HCT116 (cell line): ENCODE measurements around the gene HNF4A. TPM values are rescaled to one million over a fixed set of nuclear protein-coding genes. Genes with fewer than 3 reads are reported as not detected.

Experiments
- ATAC-seq: fragments of 200-7000 bp; cut with Tn5 transposase; 2 replicates; pipeline ENCODE4 v1.9.1; 2020; ENCODE audit warnings: mild to moderate bottlenecking, moderate library complexity
- BruUV-seq: library from RNA; stranded (reverse); fragments of 400-500 nt; replicated peaks from 2 replicates; lab custom pipeline; 2021; lab: Mats Ljungman, UMichigan
- CTCF ChIA-PET: fragments of 300-600 bp; sonication (Branson Sonifier 250); formaldehyde crosslinking; loops from one replicate; lab custom pipeline; 2021; ENCODE audit warnings: antibody characterized with exemption; lab: Charles Lee
- POLR2A ChIA-PET: fragments of 300-600, 350-600 bp; sonication (Branson Sonifier 250); formaldehyde crosslinking; loops from one replicate; lab custom pipeline; 2021; ENCODE audit warnings: antibody characterized with exemption; lab: Charles Lee
- RAD21 ChIA-PET, 2 experiments: fragments of 300-600 bp; sonication (Branson Sonifier 250); formaldehyde crosslinking; loops; one replicate each; lab custom pipeline; 2023; ENCODE audit warnings: low total read pairs in 2 of 2; ENCODE audit not compliant: uncharacterized antibody in 2 of 2, unreplicated experiment in 2 of 2, low non-redundant PET in 1 of 2; lab: Charles Lee
- DNase-seq: peaks from one replicate; pipeline ENCODE4 v3.0.0-alpha.2; 2010; ENCODE audit warnings: low read depth, low spot score
- H2AFZ ChIP-seq: fragments of 200-600 bp; shearing (Covaris generic), sonication (generic); 2 replicates; pipeline ENCODE4 v1.6.1; 2017; ENCODE audit warnings: low read depth, mixed run types, mixed read lengths, antibody characterized with exemption, low read length; ENCODE audit not compliant: poor library complexity, severe bottlenecking
- H3K27ac ChIP-seq: 2 replicates; pipeline ENCODE4 v1.5.1; 2012; ENCODE audit warnings: low read depth, low read length
- H3K27me3 ChIP-seq: fragments of 200-600 bp; sonication (generic); 2 replicates; pipeline ENCODE4 v1.6.1; 2016; ENCODE audit warnings: mixed run types, low read length, mixed read lengths; ENCODE audit not compliant: insufficient read depth
- H3K36me3 ChIP-seq, 2 experiments: fragments of 200-500 bp in 1 of 2; fragments of 200-600 bp in 1 of 2; sonication (Bioruptor generic) in 1 of 2; sonication (generic) in 1 of 2; 2 replicates each; pipeline versions ENCODE4 v1.5.1 to v1.6.1; 2014 to 2016; ENCODE audit warnings: low read length in 2 of 2, inconsistent platforms in 1 of 2, mixed read lengths in 1 of 2, mixed run types in 1 of 2; ENCODE audit not compliant: insufficient read depth in 2 of 2, control insufficient read depth in 1 of 2
- H3K4me1 ChIP-seq, 2 experiments: fragments of 200-600 bp in 1 of 2; sonication (generic) in 1 of 2; 2 replicates each; pipeline versions ENCODE4 v1.5.1 to v1.6.1; 2012 to 2017; ENCODE audit warnings: low read length in 2 of 2, inconsistent platforms in 1 of 2, mild to moderate bottlenecking in 1 of 2, mixed read lengths in 1 of 2, mixed run types in 1 of 2, moderate library complexity in 1 of 2; ENCODE audit not compliant: insufficient read depth in 2 of 2, control insufficient read depth in 1 of 2
- H3K4me2 ChIP-seq: fragments of 200-600 bp; sonication (generic); 2 replicates; pipeline ENCODE4 v1.6.1; 2017; ENCODE audit warnings: mixed run types, low read length, mixed read lengths
- H3K4me3 ChIP-seq, 2 experiments: fragments of 200-600 bp in 1 of 2; sonication (generic) in 1 of 2; replicated peaks in 1 of 2; 2 replicates each; pipeline ENCODE4 v1.5.1; 2011 to 2016; ENCODE audit warnings: low read length in 2 of 2, control low read depth in 1 of 2, low read depth in 1 of 2, mild to moderate bottlenecking in 1 of 2, mixed read lengths in 1 of 2, mixed run types in 1 of 2
- H3K79me2 ChIP-seq: fragments of 200-600 bp; sonication (generic); 2 replicates; pipeline ENCODE4 v1.6.1; 2017; ENCODE audit warnings: mild to moderate bottlenecking, mixed run types, low read length, moderate library complexity, mixed read lengths; ENCODE audit not compliant: insufficient read depth
- H3K9ac ChIP-seq: fragments of 200-600 bp; sonication (generic); 2 replicates; pipeline ENCODE4 v1.6.1; 2016; ENCODE audit warnings: low read length, mixed read lengths
- H3K9me2 ChIP-seq: fragments of 200-600 bp; sonication (generic), shearing (Covaris generic); 2 replicates; pipeline ENCODE4 v1.6.1; 2017; ENCODE audit warnings: mixed run types, mild to moderate bottlenecking, moderate library complexity; ENCODE audit not compliant: insufficient read depth
- H3K9me3 ChIP-seq, 2 experiments: fragments of 200-500 bp in 1 of 2; fragments of 200-600 bp in 1 of 2; sonication (Bioruptor generic) in 1 of 2; sonication (generic) in 1 of 2; 2 replicates each; pipeline ENCODE4 v1.6.1; 2014 to 2017; ENCODE audit warnings: low read length in 2 of 2, mixed read lengths in 2 of 2, inconsistent platforms in 1 of 2, low read depth in 1 of 2, mild to moderate bottlenecking in 1 of 2, mixed run types in 1 of 2, moderate library complexity in 1 of 2; ENCODE audit not compliant: control insufficient read depth in 1 of 2, insufficient read depth in 1 of 2
- H4K20me1 ChIP-seq: fragments of 200-600 bp; sonication (generic), shearing (Covaris generic); 2 replicates; pipeline ENCODE4 v1.6.1; 2017; ENCODE audit warnings: mixed run types, mild to moderate bottlenecking, moderate library complexity; ENCODE audit not compliant: insufficient read depth
- CBX3 ChIP-seq: IDR thresholded peaks from 2 replicates; pipeline ENCODE4 v1.6.1; 2012; ENCODE audit warnings: low read depth
- CEBPB ChIP-seq: IDR thresholded peaks from 2 replicates; pipeline ENCODE4 v1.6.1; 2012; ENCODE audit warnings: low read depth
- ELF1 ChIP-seq: IDR thresholded peaks from 2 replicates; pipeline ENCODE4 v1.6.1; 2012; ENCODE audit warnings: low read depth, borderline replicate concordance
- EZH2 ChIP-seq: fragments of 200-600 bp; sonication (generic); IDR thresholded peaks from 2 replicates; pipeline ENCODE4 v1.6.1; 2017; ENCODE audit warnings: antibody characterized with exemption, mixed run types
- EZH2phosphoT487 ChIP-seq: fragments of 200-600 bp; IDR thresholded peaks from 2 replicates; pipeline ENCODE4 v1.6.1; 2018; ENCODE audit warnings: antibody characterized with exemption, borderline replicate concordance
- POLR2A ChIP-seq: IDR thresholded peaks from 2 replicates; pipeline ENCODE4 v1.7.0; 2011; ENCODE audit warnings: borderline replicate concordance; ENCODE audit not compliant: insufficient read depth, insufficient read length; ENCODE audit errors: extremely low read depth
- POLR2AphosphoS5 ChIP-seq: IDR thresholded peaks from 2 replicates; pipeline ENCODE4 v1.6.1; 2011; ENCODE audit warnings: mild to moderate bottlenecking, low read depth, low read length, moderate library complexity
- RAD21 ChIP-seq: IDR thresholded peaks from 2 replicates; pipeline ENCODE4 v1.6.1; 2012; ENCODE audit warnings: low read depth, mild to moderate bottlenecking
- SIN3A ChIP-seq: IDR thresholded peaks from 2 replicates; pipeline ENCODE4 v1.6.1; 2012; ENCODE audit warnings: low read depth
- SP1 ChIP-seq: IDR thresholded peaks from 2 replicates; pipeline ENCODE4 v1.6.1; 2012; ENCODE audit warnings: low read depth
- SRF ChIP-seq: IDR thresholded peaks from 2 replicates; pipeline ENCODE4 v1.6.1; 2012; ENCODE audit warnings: low read depth
- TCF7L2 ChIP-seq: IDR thresholded peaks from 2 replicates; pipeline ENCODE4 v1.7.0; 2011; ENCODE audit warnings: borderline replicate concordance, inconsistent platforms; ENCODE audit not compliant: insufficient read depth, insufficient read length; ENCODE audit errors: extremely low read depth
- YY1 ChIP-seq: IDR thresholded peaks from 2 replicates; pipeline ENCODE4 v1.6.1; 2011; ENCODE audit warnings: low read length, low read depth, moderate library complexity, mild to moderate bottlenecking; ENCODE audit not compliant: insufficient replicate concordance; ENCODE audit errors: extremely low read depth
- ZFX ChIP-seq: fragments of 450-650 bp; IDR thresholded peaks from 2 replicates; pipeline ENCODE4 v1.6.1; 2017
- ZNF274 ChIP-seq: fragments of 200-500 bp; sonication (Bioruptor generic); IDR thresholded peaks from 2 replicates; pipeline ENCODE4 v1.6.1; 2014; ENCODE audit warnings: mild to moderate bottlenecking, low read depth, low read length, inconsistent platforms
- intact Hi-C: fragments of 100-400 bp; cut with micrococcal nuclease; formaldehyde crosslinking; loops from 2 replicates; pipeline ENCODE4 v1.10.0; 2022
- total RNA-seq: library from RNA; stranded (reverse); gene quantifications from one replicate; pipeline ENCODE4 v1.2.1, GENCODE V29; 2021; ENCODE audit not compliant: unreplicated experiment
- TF ChIP-seq, protein P1 (sequence below): IDR thresholded peaks from 2 replicates; pipeline ENCODE4 v1.6.1; 2012
- TF ChIP-seq, protein P2 (sequence below), 3 experiments: fragments of 200-600 bp in 1 of 3; sonication (generic) in 1 of 3; IDR thresholded peaks in 2 of 3; conservative IDR thresholded peaks in 1 of 3; 2 replicates each; pipeline ENCODE4 v1.5.1; 2012 to 2017; ENCODE audit warnings: low read depth in 2 of 3, low read length in 2 of 3, antibody characterized with exemption in 1 of 3, borderline replicate concordance in 1 of 3, control low read depth in 1 of 3, mild to moderate bottlenecking in 1 of 3, mixed read lengths in 1 of 3, mixed run types in 1 of 3, moderate library complexity in 1 of 3; ENCODE audit not compliant: insufficient read depth in 1 of 3
- TF ChIP-seq, protein P3 (sequence below): IDR thresholded peaks from 2 replicates; pipeline ENCODE4 v1.6.1; 2012
- TF ChIP-seq, protein P4 (sequence below): IDR thresholded peaks from 2 replicates; pipeline ENCODE4 v1.6.1; 2012; ENCODE audit warnings: low read depth

The HNF4A gene
- total RNA-seq, 1 experiment from 2014 or later = 7.4 TPM

DNA sequence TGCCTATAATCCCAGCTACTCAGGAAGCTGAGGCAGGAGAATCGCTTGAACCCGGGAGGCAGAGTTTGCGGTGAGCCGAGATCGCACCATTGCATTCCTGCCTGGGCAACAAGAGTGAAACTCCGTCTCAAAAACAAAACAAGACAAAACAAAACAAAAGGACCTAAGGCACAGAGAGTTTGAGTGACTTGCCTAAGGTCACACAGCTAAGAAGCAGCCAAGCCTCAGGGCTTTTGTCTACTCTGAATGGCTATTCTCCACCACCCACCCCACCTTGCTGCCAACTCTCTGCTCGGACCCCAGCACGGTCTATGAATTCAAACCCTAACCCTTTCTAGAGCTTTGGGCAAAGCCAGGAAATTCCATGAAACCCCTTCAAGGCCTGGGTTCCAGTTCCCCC lies 101.1 kb downstream of the HNF4A start (continued):
- TF ChIP-seq ZFX (no peak), SIN3A (no peak), EZH2phosphoT487 (no peak)

DNA sequence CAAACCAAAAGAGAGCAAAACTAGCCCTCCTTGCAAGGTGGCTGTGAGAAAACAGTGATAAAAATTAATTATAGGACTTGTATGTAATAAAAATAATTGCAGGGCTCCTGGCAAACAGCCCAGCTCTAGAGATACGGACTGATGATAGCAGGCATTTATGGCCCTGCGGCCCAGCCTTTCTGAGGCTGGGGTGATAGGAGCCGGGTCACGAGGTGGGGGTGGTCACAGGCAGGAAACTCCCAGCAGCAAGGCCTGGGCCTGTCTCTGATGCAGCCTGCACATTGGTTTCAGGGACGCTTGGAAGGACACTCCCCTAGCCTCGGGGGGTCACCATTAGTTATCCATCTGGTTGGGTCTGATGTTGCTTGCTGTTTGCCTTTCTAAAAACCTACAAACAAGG lies 101.5 kb downstream of the HNF4A start:
- no peaks in the 10 kb centered on the region for H3K4me1 ChIP-seq
- H3K27ac ChIP-seq = no peak overlapping the region
- H3K9ac ChIP-seq = no peak overlapping the region
- no peaks in the 10 kb centered on the region for H3K9me2 ChIP-seq
- H3K4me2 ChIP-seq = no peak overlapping the region
- no peak overlapping the region for H2AFZ ChIP-seq
- intact Hi-C loops = no loop called here
- H3K4me3 ChIP-seq = no peak overlapping the region
- no peaks in the 10 kb centered on the region for H3K9me3 ChIP-seq
- ATAC-seq (no peak), DNase-seq (no peak)
- no peaks in the 10 kb centered on the region for H4K20me1 ChIP-seq
- ChIA-PET POLR2A (interaction anchor here (0.7 kb wide), 1 partner anchor 72 kb away, joined by 3 read pairs; no protein-coding TSS in a partner anchor), CTCF (no interaction called here), RAD21 (no interaction called here)
- H3K36me3 ChIP-seq = no peaks in the 10 kb centered on the region
- BruUV-seq = no TSS peak
- TF ChIP-seq POLR2A (no peak), ELF1 (no peak), SP1 (no peak), TCF7L2 (no peak), CEBPB (no peak), POLR2AphosphoS5 (no peak), YY1 (no peak), ZFX (no peak), SIN3A (no peak), EZH2 (no peak), RAD21 (no peak), ZNF274 (no peak), SRF (no peak), CBX3 (no peak)
- TF ChIP-seq, protein P1, sequence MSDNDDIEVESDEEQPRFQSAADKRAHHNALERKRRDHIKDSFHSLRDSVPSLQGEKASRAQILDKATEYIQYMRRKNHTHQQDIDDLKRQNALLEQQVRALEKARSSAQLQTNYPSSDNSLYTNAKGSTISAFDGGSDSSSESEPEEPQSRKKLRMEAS = no peak
- TF ChIP-seq, protein P2, sequence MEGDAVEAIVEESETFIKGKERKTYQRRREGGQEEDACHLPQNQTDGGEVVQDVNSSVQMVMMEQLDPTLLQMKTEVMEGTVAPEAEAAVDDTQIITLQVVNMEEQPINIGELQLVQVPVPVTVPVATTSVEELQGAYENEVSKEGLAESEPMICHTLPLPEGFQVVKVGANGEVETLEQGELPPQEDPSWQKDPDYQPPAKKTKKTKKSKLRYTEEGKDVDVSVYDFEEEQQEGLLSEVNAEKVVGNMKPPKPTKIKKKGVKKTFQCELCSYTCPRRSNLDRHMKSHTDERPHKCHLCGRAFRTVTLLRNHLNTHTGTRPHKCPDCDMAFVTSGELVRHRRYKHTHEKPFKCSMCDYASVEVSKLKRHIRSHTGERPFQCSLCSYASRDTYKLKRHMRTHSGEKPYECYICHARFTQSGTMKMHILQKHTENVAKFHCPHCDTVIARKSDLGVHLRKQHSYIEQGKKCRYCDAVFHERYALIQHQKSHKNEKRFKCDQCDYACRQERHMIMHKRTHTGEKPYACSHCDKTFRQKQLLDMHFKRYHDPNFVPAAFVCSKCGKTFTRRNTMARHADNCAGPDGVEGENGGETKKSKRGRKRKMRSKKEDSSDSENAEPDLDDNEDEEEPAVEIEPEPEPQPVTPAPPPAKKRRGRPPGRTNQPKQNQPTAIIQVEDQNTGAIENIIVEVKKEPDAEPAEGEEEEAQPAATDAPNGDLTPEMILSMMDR (IDR thresholded peaks at IDR 0.05 in 2 of 3, conservative IDR thresholded peaks at IDR 0.05 in 1 of 3; ENCODE audit: borderline replicate concordance in 1 of 3, insufficient read depth in 1 of 3, low read depth in 2 of 3, low read length in 2 of 3) = no peak
- TF ChIP-seq, protein P3, sequence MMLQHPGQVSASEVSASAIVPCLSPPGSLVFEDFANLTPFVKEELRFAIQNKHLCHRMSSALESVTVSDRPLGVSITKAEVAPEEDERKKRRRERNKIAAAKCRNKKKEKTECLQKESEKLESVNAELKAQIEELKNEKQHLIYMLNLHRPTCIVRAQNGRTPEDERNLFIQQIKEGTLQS = no peak
- TF ChIP-seq, protein P4, sequence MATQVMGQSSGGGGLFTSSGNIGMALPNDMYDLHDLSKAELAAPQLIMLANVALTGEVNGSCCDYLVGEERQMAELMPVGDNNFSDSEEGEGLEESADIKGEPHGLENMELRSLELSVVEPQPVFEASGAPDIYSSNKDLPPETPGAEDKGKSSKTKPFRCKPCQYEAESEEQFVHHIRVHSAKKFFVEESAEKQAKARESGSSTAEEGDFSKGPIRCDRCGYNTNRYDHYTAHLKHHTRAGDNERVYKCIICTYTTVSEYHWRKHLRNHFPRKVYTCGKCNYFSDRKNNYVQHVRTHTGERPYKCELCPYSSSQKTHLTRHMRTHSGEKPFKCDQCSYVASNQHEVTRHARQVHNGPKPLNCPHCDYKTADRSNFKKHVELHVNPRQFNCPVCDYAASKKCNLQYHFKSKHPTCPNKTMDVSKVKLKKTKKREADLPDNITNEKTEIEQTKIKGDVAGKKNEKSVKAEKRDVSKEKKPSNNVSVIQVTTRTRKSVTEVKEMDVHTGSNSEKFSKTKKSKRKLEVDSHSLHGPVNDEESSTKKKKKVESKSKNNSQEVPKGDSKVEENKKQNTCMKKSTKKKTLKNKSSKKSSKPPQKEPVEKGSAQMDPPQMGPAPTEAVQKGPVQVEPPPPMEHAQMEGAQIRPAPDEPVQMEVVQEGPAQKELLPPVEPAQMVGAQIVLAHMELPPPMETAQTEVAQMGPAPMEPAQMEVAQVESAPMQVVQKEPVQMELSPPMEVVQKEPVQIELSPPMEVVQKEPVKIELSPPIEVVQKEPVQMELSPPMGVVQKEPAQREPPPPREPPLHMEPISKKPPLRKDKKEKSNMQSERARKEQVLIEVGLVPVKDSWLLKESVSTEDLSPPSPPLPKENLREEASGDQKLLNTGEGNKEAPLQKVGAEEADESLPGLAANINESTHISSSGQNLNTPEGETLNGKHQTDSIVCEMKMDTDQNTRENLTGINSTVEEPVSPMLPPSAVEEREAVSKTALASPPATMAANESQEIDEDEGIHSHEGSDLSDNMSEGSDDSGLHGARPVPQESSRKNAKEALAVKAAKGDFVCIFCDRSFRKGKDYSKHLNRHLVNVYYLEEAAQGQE = no peak
- H3K27me3 ChIP-seq = no peaks in the 10 kb centered on the region
- H3K79me2 ChIP-seq = no peaks in the 10 kb centered on the region
